Activated gamma-delta T cell (primary cell): ENCODE data around the gene RAB36.

Experiments
- DNase-seq: peaks from one replicate; lab custom pipeline; 2025; lab: John Stamatoyannopoulos, UW

The RAB36 gene

DNA sequence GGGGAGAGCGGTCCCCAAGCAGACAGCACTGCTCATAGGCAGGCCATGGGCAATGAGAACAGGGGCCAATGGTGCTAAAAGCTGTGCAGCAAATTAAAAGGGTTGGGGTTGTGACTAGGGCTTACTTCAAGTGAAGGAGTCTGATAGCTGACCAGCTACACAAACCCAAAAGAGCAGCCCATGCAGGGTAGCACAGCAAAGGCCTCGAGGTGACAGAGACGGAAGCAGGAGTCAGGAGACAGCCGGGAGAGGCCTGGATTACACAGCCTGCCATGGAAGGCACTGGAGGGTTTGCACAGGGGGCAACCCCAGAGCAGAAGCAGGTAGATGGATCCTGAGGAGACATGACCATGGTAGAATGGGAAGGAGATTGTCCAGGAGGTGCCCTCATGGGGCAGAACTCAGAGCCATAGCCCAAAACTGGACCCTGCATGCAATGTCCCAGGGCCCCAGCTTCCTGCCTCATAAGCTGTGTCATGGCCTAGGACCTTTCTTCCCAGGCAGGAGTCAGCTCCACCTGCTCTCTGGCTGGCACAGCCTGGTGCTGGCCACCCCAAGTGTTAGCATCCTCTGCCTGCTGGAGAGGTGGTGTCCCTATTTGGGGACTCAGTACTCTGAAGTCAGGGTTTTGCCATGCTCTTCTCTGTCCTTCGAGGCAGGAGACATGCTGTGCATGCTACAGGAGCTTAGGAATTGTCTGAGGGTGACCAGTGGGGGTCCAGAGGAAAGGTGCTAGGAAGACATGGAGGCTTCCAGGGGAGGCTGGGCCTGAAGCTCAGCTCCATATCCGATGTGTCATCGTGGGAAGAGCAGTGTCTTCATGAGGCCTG is 36.8 kb upstream of the RAB36 start:
- DNase-seq = no peak

DNA sequence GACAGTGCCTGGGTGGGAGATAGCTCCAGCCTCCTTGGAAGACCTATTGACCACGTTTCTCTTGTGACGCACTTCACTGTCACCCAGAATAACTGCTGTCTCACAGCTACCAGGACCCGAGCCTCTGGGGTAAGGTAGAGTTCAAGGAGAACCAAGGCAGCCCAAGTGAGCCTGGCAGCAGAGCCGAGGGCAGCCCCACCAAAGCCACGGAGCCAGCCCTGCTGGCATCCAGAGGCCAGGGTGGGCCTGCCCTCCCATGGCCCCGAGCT is 36.3 kb upstream of the RAB36 start:
- DNase-seq = no peak

DNA sequence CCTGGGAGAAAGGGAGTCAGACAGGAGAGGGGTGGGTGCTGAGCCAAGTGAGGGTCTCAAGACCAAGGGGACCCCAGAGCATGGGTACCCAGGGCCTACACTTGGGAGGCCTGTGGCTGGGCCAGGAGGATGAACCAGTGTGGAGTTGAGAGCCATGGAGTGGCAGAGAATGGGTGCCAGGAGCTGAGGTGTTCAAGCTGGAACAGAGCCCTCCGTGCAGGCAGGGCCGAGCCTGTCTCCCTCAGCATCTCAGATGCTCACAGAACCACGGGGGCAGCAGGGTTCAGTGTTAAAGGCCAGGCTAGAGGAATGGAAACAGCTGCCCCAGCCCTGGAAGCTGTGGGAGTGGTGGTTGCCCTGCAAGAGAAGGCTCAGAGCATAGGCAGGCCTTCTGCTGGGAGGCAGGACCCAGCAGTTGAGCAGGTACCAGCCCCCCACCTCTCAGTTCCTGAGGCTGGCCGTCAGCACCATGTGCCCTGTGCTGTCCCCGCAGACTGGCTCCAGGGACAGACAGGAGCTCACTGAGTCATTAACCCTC is 35.8 kb upstream of the RAB36 start:
- DNase-seq = no peak

DNA sequence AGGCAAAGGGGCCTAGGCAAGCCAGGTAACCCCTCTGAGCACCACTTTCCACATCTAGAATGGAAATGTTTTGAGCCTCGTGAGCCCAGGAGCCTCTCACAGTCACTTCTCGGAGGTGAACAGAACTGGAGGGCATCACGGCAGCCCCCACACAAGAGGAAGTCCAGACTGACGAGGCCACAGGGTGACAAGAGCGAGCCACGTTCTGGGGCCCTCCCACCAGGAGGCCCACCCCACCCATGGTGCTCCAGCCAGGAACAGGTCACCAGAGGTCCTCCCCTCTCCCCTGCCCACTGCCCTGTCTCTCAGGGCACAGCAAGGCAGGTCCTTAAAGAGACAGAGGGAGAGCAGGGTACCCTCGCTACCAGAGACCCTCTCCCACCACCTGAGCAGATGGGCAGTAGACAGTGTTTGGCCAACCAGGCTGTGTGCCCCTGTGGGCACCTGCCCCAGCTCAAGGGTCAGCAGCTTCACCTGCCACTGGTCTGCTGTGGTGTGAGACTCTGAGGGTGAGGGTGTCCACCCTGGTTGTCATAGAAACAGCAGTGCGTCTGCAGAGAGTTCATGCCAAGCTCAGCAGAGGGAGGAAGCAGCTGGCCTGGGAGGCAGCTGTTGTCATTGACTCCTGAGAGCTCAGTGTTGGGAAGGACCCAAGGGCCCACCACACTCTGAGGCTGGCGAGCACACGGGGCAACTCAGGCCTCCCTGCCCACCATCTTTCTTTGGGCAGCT is 34.9 kb upstream of the RAB36 start:
- DNase-seq = no peak

DNA sequence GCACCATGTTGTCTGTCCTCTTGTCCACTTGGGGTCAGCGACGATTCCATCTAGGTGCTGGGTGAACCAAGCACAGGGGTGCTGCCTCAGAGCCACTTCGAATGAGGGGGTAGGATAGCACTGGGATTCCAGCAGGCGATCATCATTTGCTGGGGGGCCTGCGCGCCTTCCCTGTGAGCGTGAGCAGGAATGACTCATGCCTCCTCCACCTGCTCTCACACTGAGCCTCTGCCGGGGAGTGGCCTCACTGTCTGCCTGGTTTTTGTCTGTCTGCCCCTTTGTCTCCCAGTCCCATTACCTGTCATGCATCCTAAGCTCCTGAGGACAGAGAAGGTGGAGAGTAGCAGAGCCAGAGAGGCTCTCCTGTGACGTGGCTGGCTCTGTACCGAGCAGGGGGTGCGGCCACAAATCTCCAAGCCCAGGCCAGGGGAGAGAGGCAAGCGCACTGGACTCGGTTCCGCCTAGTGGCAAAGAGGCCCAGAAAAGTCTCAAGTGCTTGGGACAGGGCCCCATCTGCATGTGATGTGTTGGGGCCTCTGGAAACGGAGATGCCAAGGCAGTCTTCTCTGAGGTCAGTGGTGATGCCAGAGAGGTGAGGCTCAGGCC is 34.3 kb upstream of the RAB36 start:
- no peak for DNase-seq

DNA sequence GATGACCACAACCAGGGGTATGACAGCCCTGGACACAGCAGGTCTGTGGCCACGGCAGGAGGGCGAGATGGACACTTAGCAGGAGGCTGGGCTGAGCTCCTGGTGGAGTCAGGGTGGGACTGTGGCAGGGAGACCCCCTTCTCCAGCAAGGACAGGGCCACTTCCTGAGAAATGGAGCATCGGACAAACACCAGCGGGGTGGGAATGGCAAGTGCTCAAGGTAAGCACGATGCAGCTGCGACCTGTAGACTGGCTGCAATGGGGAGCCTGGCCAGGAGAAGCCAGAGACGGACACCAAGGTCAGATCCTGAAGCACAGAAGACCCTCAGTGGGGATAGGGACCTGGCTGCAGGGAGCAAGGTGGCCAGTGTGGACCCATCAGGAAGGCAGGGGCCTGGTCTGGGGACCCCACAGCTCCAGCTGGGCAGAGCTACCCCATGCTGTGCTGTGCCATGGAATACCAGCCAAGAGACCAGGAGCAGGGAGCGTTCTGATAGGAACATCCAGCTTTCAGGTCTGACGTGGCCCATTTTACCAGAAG is 32.7 kb upstream of the RAB36 start:
- DNase-seq = no peak

DNA sequence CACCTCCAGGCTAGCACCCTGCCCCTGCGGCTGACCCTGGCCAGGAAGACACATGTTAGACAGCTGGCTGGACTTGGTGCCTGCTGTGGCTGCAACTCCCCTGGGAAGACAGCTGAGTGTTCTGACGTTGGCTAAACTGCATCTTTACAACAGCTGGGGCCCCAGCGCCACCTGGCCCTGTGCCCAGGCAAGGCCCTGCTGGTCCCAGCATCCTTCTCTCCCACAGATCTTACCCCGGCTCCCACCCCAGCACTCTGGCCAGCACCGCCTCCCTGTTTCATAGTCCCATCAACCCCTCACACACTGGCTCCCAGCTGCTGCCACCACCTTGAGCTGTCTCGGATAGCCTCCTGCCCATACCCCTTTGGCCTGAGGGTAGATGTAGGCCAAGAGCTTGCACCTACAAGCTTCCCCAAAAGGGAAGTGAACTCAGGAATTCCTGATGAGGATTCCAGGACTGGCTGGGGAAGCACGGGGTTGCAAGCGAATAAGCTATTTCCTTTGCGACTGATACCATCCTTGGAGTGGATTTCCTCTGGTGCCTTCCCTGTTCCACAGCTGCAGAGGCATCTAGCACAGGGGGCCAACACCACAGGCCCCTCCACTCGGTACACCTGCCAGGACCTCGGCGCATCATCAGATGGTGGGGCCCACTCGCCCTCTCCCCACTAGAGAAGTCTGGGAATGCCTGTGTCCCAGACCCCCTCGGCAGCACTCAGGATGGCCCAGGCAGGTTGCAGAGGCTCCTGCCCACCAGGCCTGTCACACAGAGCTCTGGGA is 32.0 kb upstream of the RAB36 start:
- DNase-seq = no peak

DNA sequence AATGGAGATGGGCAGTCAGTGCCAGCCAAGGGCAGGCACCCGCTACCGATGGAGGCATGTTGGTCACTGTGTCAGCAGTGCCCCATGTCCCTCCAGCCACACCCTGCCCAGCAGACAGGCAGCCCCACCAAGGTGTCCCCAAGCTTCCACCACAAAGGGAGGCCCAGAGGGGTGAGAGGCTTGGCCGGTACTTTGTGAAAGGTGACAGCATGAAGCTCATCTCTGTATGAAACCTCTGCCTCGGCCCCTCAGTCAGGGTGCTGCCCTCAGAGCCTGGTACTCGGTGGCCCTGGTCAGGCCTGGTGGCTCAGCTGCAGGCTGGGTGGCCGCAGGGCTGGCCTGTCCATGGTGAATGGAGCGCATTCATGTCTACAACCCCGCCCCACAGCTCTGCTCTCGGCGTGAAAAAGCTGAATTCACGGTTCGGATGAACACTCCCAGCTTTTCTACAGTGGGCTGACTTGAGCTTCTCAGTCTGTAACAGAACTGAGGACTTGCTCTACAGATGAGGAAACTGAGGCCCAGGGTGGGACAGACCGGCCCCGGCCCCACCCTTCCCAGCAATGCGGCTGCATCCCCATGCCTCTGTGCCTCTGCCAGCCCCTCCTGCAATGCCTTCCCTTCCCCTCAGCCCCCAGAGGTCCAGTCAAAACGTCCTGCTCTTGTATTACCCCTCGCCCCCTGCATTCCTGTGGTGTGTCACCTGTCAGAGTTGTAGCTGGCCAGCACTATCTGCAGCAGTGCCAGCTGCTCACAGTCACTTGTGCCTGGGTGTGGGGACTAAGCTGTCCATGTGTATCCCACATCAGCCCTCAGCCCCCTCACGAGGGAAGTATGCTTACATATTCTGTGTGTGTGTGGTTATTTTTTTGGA is 31.2 kb upstream of the RAB36 start:
- no peak for DNase-seq

DNA sequence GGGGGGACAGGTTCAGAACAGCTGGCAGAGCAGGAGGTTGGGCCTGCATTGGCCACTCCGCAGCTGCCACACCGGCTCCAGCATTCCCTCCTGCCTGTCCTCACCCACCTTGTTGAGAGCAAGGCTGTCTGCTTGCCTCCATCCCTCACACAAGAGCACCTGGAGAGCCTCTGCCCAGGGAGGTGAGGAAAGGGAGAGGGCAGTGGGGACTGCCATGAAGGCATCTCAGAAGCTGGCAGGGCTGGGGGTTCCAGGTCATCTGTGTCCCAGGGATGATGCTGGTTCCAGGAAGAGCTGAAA is 30.6 kb upstream of the RAB36 start:
- no peak for DNase-seq

DNA sequence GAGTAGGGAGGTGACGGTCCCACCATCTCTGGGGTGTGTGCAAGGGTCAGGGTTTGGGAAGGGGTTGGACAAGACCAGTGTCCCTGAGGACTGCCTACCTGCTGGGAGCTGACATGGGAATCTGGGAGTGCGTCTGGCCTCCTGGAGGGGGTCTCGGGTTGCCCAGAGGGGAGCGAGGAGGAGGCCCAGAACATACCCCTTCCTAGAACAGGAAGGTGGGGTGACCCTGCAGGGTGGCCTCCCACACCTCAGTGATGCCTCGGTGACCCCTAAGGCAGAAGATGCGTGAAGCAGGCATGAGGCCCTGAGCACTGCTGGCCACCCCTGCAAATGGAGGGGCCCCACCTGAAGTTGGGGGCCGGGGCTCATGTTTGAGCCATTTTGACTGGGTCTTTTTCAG is 29.9 kb upstream of the RAB36 start:
- DNase-seq = no peak

DNA sequence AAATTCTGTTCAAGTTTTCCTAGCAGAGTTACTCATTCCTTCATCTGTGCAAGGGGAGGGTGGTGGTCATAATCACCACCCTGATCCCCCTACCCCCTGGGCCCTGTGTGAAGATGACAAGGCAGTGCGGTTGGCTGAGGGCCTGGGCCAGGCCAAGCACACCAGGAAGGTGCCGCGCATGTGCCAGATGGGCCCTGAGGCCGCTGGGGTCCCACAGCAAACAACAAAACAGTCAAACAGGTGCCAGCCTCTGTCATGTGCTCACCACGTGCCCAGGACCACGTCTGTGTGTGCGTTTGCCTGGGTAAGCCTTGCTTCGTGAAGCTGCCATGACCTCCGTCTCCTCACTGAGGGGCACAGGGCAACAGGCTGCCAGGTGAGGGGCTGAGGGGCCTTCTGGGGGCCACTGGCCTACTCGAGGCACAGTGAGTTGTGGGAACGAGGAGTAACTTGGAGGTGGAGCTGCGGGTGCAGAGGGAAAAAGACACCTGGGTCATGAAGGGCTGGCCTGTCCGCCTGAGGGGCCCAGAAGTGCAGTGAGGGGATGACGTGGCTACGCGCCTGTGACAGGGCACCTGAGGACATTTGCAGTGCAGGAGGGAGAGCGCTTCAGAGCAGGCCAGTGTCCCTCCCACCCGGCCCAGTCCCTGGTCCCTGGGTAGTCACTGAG is 29.3 kb upstream of the RAB36 start:
- no peak for DNase-seq

DNA sequence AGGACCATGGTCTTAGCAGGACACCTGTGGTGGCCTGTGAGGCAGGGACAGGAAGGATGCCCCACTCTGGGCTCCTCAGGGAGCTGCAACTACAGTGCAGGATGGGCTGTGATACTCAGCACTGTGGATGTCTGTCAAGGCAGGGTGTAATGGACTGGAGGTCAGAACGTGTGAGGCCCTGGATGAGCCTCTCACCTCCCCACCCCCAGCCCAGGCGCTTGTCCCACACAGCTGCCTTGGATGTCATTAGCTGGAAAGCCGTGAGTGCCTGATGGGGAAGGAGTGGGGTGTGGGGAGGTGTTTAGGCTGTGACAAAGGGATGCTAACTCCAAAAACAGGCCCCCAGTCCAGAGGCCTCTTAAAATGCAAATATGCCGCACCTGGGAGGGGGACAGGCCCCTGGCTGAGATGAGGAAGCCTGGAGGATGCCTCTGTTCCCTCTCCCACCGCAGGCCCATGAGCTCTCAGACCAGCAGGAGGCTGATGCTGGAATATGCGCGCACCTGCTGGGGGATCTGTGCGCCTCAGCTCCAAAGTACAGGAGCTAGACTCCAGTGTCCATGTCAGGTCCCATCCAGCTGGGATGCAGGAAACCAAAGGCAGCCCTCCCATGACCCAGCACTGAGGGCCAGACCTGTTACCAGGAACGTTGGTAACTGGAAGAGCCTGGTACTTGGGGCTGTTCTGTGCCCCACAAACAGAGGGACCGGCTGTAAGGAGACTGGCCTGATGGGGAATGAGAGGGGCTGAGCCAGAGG is 28.6 kb upstream of the RAB36 start:
- DNase-seq = no peak

DNA sequence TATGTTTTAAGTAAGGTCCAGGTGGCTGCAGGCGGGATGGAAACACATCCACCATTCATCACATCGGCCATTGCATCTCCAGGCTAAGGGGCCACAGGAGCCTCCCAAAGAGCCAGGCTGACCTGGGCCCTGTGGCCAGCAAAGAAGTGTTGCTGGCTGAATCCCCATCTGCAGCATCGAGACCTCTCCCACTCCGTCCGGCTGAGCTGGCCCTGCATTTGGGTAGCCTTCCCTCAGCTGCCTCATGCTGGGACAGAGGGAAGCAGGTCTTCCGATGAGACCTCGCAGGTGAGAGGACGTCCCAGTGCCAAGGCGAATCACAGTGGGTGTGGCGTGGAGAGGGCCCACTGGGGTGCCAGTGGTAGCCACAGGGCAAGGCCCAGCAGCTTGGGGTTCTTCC is 28.0 kb upstream of the RAB36 start:
- no peak for DNase-seq

DNA sequence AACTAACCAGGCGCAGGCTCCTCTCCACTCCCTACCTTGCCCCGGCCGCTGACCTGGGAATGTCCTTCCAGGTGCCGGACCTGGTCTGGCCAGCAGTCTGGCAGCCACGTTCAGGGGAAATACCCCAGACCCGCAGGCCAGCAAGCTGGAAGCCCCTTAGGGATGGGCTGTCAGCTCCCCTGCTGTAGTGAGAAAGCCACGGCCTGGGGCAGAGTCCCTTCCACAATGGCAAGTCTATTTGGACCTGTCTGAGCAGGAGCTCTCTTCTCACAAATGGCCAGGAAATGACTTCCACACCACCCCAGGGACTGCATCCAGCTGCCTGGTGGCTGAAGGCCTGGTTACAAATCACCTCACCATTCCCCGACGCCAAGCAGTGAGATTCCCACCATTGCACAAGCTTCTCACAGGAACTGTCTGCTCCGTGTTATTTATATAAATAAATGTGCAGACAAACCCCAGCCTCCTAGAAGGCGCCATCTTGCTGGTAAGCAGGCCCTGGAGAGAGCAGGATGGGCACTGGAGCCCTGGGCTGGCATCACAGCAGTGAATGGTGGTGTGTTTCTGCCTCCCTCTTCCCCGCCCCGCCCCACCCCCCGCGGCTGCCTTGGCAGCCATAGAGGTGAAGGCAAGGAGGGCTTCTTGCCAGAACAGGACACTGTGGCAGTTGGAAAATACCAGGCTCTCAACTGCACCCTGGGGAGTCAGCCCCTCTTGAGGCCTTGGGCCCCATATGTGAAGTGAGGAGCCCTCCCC is 27.2 kb upstream of the RAB36 start:
- DNase-seq = no peak

DNA sequence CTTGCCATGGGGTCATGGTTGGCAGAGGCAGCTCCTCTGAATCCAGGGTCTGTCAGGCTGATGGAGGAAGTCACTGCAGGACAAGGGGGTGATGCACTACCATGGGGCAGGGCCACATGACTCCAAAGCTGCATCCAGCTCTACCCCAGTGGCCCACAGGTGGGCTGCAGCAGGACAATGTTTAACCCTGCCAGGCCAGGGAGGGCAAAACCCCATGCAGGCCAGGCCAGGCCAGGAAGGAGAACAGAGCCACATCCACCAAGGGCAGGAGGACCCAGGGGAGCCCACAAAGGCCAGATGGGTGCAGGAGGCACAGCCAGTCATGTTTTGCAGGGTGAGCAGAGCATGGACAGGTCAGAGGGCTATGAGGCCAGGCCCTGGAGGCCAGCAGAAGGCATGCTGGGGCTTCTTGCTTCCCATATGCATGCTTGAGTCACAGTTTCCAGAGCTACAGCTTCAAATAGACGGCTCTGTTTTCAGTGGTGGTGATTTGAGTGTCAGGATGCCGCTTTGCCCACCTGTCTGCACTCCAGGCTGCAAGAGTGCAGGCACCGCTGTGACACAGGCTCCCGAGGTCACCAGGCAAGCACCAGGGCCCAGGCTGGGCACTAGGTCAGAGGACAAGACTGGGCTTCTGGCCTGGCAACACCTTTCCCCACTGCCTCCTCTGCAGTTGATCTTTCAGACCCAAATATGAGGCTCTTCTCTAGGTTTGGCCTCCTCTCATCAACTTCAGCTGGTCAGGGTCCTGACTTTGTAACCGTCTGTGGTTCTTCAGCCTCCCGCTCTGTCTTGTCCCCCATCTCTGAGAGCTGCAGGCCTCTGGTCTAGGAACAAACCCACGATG is 26.4 kb upstream of the RAB36 start:
- no peak for DNase-seq

DNA sequence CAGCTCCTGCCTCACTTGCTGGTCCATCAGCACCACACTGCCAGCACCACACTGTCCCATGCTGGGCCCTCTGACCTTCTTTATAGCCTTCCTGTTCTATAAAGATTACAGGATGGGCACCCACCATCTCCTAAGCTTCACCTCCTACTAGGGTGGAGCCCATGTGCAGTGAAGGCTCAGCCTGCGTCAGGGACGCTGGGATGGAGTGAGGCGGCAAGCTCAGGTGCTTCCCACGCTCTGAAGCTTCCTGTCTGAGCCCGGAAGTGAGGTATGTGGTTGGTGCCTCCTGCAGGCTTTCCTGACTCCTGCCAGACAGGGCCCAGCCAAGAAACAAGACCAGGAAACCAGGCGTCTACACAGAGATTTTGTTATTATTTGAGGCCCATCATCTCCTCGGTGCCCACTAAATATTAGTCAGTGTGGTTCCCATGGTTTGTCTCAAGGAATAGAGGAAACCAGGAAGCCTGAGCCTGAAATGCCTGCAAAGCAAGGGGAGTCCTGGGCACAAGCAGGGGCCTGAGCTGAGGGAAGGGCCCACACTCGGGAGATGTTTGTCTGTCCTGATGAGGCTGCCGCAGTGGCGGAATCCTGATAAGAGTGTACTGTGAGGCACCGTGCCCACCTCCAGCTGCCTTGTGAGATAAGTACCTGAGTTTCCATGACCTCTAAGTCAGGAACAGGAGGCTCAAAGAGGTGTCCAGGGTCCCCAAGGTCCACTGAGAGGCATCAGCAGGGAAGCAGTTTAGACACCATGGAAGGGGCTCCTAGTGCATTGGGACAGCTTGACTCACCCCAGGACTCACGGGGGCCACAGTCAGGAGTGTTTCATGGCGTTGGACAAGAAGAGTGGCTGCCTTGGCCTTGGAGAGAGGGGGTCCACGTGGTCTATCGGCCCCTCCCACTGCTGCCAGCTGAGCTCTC is 25.5 kb upstream of the RAB36 start:
- no peak for DNase-seq

DNA sequence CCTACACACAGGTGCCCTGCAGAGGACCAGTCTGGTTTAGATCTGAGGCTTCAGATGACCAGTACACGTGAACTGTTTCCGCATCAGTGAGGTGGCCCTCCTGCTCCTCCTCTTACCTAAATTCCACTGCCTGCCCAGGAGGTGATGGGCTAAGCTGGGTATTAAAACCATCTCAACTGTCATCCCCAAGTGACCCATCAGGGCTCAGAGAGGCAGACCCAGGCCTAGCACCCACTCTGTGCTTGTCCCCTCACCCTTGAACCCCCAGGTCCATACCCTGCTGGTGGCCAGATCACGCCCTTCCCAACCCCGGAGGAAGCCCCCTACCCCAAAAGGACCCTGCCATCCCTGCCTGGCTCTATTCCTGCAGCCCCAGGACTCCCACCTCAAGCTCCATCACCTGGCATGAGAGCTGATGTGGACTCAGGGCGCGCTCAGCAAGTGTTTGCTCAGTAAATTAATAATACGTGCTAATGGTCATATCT is 24.8 kb upstream of the RAB36 start:
- no peak for DNase-seq
